HG02610 (cell line): ENCODE data around the gene MLX.
"Not testable (repeated sequence)": the region's sequence is repeated elsewhere in the genome, so short reads cannot be mapped to it uniquely, and the experiment has no call there.

Experiments
- ATAC-seq: cut with Tn5 transposase; IDR thresholded peaks from one replicate; pipeline ENCODE4 v1.9.1; 2021; ENCODE audit warnings: mild to moderate bottlenecking, moderate library complexity; ENCODE audit not compliant: unreplicated experiment

MLX gene

GRCh38 chr17:42617956-42618431, 51.1 kb downstream of the MLX start:
- no peak for ATAC-seq

GRCh38 chr17:42618442-42619150, 51.7 kb downstream of the MLX start:
- ATAC-seq: peak; percentile 69

GRCh38 chr17:42621987-42622386, 55.1 kb downstream of the MLX start:
- ATAC-seq: not testable (repeated sequence)
